Activated effector memory CD4-positive, alpha-beta T cell treated with Interleukin-2 at 50 U/mL for 16 hours (primary cell): ENCODE data around the gene TFCP2L1.

Source experiments
- DNase-seq: peaks from one replicate; pipeline ENCODE4 v3.0.0-alpha.2; 2020

The TFCP2L1 gene

GRCh38 chr2:121167411-121167810 lies 117.6 kb downstream of the TFCP2L1 start:
- DNase-seq: no peak
